ENCODE results near the gene FAAP100.

Gene FAAP100

DNA sequence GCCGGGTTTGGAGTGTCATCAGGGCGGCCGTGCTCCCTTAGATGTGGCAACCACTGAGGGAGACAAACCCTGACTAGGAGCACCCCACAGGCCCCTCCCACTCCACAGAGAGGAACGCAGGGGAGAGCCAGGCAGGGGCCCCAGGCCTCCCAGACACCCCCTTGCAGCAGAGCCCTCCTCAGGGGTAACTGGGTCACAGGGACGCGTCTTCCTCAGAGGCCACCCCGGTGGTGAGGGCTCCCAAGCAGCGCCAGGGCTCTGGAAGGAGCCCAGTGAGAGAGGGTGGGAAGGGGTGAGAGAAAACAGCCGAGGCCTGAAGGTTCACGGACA, 12.6 kb downstream of the FAAP100 start:
- Histone ChIP-seq H3K27me3 (ENCODE audit: control insufficient read depth, insufficient read depth, low read length) (peaks cover 24% of the 10 kb centered on the region), H3K36me3 (ENCODE audit: control insufficient read depth, insufficient read depth, low read length) (no peaks in the 10 kb centered on the region), H3K9me3 (ENCODE audit: control insufficient read depth, low read length) (no peaks in the 10 kb centered on the region), H3K4me1 (ENCODE audit: control insufficient read depth, insufficient read depth, low read length) (peaks cover 21% of the 10 kb centered on the region), H3K4me3 (ENCODE audit: low read length) (no peak overlapping the region), H3K9ac (ENCODE audit: low read length) (no peak overlapping the region)

DNA sequence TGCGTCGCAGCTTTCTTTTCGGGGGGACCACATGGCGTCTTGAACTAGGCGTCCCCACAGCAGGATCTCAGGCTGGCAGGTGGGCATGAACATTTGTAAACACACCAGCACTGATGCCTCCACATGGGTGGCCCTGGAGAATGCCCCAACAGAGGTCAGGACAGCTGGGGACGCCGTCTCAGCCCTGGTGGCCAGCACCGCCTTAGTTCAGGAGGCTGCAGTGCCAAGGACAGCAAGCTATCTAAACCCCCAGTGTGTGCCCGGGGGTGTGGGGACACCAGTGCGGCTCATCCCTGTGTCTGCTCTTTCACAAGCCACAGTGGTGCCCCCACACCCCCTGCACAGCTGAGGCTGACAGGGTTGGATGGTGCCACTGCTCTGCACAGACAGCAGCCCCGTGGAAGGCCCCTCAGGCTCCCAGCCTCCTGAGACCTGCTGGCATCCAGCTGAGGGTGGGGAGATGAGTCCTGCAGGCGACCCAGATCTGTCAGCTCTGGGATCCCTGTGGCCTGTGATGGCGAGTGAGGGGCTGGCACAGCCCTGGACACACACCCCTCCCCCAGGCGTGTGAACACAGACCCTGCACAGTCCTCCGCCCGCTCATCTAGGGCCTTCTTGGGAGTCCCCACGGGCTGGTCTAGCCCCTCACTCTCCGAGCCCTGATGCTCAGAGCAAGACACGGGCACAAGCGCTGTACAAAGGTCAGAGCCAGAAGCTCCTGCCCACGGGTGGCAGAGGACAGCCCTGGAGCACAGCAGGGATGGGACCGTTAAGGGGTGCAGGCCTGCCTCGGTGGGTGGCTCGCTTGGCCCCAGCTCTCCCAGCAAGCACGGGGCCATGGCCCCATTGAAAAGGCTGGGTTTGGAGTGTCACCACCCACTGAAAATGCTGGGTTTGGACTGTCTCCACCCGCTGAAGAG, 13.2 kb downstream of the FAAP100 start:
- H3K36me3 ChIP-seq (ENCODE audit: control insufficient read depth, insufficient read depth, low read length), result no peaks in the 10 kb centered on the region

DNA sequence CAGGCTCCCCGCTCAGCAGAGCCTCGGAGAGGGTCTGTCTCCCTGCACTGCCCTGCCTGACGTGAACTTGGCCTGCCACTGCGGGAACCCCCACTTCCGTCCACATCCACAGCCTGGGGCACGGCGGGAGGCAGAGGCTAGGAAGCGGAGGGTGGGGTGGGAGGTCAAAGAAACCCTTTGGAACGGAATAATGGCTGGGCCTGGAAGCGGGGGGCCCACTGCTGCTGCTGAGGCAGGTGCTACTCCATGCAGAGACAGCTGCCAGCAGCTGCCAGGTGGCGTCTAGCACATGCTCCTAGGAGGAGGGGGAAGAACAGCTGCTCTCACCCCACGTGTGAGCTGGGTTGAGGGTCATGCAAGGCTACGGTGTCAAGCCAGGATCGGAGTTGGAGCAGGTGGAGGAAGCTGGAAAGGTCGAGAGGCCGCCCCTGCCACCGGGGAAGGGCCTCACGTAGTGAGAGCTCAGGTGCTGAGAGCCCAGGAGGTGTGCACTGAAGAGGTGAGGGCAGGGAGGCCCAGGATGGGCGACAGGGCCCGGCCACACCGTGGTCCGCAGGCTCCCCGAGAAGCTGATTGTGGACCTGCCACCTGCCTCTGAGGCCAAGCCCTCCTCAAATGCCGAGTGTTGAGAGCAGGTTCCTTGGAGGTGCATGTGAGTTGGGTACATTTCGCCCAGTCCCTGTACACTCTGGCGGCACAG, 14.1 kb downstream of the FAAP100 start:
- no peak overlapping the region for H3K4me3 ChIP-seq (ENCODE audit: low read length)
- H3K9ac ChIP-seq (ENCODE audit: low read length), result no peak overlapping the region
- peaks cover 31% of the 10 kb centered on the region for H3K27me3 ChIP-seq (ENCODE audit: control insufficient read depth, insufficient read depth, low read length)
- H3K36me3 ChIP-seq (ENCODE audit: control insufficient read depth, insufficient read depth, low read length), result no peaks in the 10 kb centered on the region
- H3K4me1 ChIP-seq (ENCODE audit: control insufficient read depth, insufficient read depth, low read length), result peaks cover 21% of the 10 kb centered on the region
- no peaks in the 10 kb centered on the region for H3K9me3 ChIP-seq (ENCODE audit: control insufficient read depth, low read length)

More for the DNA sequence above, 13.2 kb downstream of the FAAP100 start:
- Histone ChIP-seq H3K9me3 (ENCODE audit: control insufficient read depth, low read length) (no peaks in the 10 kb centered on the region), H3K27me3 (ENCODE audit: control insufficient read depth, insufficient read depth, low read length) (peaks cover 30% of the 10 kb centered on the region), H3K4me1 (ENCODE audit: control insufficient read depth, insufficient read depth, low read length) (peaks cover 21% of the 10 kb centered on the region), H3K4me3 (ENCODE audit: low read length) (no peak overlapping the region), H3K9ac (ENCODE audit: low read length) (no peak overlapping the region)

DNA sequence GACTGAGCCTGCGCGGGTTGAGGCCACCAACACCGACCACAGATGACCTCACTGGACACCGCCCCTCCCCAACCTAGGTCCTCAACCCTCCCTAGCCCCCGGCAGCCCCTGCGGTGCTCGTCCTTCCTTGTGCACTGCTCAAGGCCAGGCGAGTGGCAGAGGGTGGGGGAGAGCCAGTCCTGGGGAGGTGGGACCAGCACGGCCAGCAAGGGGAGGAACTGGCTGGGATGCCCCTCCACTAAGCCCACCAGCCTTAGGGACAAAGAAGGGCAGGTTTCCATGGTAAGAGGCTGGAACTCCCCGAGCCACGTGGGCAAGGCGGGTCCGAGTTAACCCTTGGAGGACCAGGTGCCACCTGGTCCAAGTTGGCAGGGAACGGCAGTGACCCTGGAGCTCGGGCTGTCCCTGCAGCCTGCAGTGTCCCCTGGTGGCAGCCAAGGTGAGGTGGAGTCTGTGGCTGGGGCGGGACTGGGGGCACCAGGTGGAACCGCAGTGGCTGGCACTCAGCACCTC, 14.8 kb downstream of the FAAP100 start:
- Histone ChIP-seq H3K4me3 (ENCODE audit: low read length) (no peak overlapping the region), H3K27me3 (ENCODE audit: control insufficient read depth, insufficient read depth, low read length) (peaks cover 31% of the 10 kb centered on the region)

DNA sequence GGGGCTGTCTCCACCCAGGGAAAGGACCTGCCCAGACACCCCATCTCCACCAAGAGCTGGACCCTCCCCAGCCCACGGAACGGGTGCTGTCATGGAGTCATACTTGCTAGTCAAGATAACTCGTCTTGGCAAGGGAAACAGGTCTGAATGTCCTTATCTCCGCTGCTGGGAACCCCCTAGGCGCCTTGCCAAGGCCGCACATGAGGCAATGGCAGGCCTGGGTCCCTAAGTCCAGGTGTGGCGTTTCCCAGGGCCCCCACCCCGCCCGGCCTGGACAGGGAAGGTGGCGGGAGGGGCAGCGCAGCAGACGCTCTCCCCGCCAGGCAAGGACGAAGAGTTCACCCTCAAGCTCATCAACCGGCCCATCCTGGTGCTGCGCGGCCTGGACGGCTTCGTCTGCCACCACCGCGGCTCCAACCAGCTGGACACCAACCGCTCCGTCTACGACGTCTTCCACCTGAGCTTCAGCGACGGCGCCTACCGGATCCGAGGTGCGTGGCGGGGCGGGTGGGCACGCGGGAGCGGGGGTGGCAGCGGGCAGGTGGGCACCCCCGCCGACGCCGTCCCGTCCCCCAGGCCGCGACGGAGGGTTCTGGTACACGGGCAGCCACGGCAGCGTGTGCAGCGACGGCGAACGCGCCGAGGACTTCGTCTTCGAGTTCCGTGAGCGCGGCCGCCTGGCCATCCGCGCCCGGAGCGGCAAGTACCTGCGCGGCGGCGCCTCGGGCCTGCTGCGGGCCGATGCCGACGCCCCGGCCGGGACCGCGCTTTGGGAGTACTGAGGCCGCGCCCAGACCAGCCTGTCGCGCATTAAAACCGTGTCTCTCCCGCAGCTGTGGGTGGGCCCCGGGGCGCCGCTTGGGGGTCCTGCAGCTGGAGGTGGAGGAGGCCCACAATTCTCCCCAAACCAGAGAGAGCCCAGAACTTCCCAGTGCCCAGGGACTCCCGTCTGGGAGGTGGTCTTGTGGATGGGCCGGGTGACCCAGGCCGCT, 15.6 kb downstream of the FAAP100 start:
- no peak overlapping the region for H3K9ac ChIP-seq (ENCODE audit: low read length)
- H3K27me3 ChIP-seq (ENCODE audit: control insufficient read depth, insufficient read depth, low read length), result peaks cover 31% of the 10 kb centered on the region
- H3K9me3 ChIP-seq (ENCODE audit: control insufficient read depth, low read length), result no peaks in the 10 kb centered on the region
- no peaks in the 10 kb centered on the region for H3K36me3 ChIP-seq (ENCODE audit: control insufficient read depth, insufficient read depth, low read length)
- H3K4me1 ChIP-seq (ENCODE audit: control insufficient read depth, insufficient read depth, low read length), result peaks cover 21% of the 10 kb centered on the region
- H3K4me3 ChIP-seq (ENCODE audit: low read length), result no peak overlapping the region

More for the DNA sequence above, 14.8 kb downstream of the FAAP100 start:
- Histone ChIP-seq H3K36me3 (ENCODE audit: control insufficient read depth, insufficient read depth, low read length) (no peaks in the 10 kb centered on the region), H3K4me1 (ENCODE audit: control insufficient read depth, insufficient read depth, low read length) (peaks cover 21% of the 10 kb centered on the region), H3K9me3 (ENCODE audit: control insufficient read depth, low read length) (no peaks in the 10 kb centered on the region), H3K9ac (ENCODE audit: low read length) (no peak overlapping the region)

DNA sequence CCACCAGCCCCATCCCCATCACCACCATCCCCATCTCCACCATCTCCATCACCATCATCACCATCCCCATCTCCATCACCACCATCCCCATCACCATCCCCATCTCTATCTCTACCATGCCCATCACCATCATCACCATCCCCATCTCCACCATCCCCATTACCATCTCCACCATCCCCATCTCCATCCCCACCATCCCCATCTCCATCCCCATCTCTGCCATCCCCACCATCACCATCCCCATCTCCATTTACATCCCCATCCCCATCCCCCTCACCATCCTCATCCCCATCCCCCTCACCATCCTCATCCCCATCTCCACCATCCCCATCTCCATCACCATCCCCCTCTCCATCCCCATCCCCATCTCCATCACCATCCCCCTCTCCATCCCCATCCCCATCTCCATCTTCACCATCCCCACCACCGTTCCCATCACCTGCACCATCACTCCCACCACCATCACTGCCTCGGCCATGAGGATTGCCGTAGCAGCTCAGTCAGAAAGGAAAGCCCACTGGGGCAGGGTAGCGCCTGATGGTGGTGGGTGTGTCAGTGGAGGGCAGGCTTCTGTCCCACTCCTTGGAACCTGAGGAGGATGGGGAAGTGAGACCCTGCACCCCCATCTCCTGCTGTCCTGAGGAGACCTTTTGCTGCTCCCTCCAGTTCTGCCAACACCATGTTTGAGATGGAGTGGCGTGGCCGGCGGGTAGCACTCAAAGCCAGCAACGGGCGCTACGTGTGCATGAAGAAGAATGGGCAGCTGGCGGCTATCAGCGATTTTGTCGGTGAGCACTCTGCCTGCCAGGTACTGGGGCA, 16.5 kb downstream of the FAAP100 start:
- Histone ChIP-seq H3K9me3 (ENCODE audit: control insufficient read depth, low read length) (no peaks in the 10 kb centered on the region), H3K27me3 (ENCODE audit: control insufficient read depth, insufficient read depth, low read length) (peaks cover 31% of the 10 kb centered on the region), H3K36me3 (ENCODE audit: control insufficient read depth, insufficient read depth, low read length) (no peaks in the 10 kb centered on the region), H3K4me3 (ENCODE audit: low read length) (no peak overlapping the region), H3K4me1 (ENCODE audit: control insufficient read depth, insufficient read depth, low read length) (peaks cover 21% of the 10 kb centered on the region), H3K9ac (ENCODE audit: low read length) (no peak overlapping the region)

DNA sequence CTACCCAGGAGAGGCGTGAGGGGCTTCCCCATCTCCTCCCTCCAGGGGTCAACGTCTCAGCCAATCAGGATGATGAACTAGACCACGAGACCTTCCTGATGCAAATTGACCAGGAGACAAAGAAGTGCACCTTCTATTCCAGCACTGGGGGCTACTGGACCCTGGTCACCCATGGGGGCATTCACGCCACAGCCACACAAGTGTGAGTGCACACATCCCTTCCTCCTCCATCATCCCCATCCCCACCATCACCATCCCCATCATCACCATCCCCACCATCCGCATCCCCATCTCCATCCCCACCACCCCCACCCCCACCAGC, 17.2 kb downstream of the FAAP100 start:
- no peaks in the 10 kb centered on the region for H3K36me3 ChIP-seq (ENCODE audit: control insufficient read depth, insufficient read depth, low read length)
- no peaks in the 10 kb centered on the region for H3K9me3 ChIP-seq (ENCODE audit: control insufficient read depth, low read length)
- H3K4me3 ChIP-seq (ENCODE audit: low read length), result no peak overlapping the region
- peaks cover 35% of the 10 kb centered on the region for H3K27me3 ChIP-seq (ENCODE audit: control insufficient read depth, insufficient read depth, low read length)
- H3K9ac ChIP-seq (ENCODE audit: low read length), result no peak overlapping the region
- peaks cover 21% of the 10 kb centered on the region for H3K4me1 ChIP-seq (ENCODE audit: control insufficient read depth, insufficient read depth, low read length)

DNA sequence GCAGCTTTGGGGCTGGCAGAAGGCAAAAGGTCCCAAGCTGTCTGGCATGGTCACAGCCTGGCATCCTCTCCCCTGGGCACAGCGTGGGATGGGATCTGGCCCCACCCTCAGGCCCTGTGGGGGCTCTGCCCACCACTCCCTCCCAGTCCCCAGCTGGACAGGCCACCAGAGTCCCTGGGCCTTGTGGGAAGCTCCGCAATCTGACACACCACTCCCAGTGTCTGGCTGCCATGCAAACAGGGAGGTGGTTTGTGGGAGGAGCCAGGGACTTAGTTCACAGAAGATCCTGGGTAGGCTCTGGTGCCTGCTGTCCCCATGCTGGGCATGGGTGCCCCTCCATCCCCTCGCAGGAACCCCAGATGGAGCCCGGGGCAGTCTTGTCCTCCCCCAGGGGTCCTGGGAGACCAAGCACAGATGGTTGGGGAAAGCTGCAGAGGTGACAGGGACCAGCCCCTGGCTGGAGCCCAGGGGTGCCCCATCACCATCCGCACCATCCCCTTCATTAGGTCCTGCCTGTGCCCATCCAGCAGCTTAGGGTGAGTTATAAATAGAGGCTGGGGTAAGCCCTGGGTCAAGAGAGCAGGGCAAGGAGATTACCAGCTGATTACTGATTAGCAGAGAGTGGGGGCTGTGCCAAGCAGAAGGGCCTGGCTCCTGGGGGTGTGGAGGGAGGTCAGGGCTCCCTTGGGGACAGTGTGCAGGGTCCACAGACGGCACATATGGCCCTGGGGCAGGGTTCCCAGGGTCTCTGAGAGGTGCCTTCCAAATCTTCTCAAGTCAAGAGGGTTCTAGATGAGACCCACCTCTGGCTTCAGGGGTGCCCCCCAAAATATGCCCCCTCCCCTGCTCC, 17.8 kb downstream of the FAAP100 start:
- Histone ChIP-seq H3K9me3 (ENCODE audit: control insufficient read depth, low read length) (no peaks in the 10 kb centered on the region), H3K9ac (ENCODE audit: low read length) (no peak overlapping the region), H3K36me3 (ENCODE audit: control insufficient read depth, insufficient read depth, low read length) (no peaks in the 10 kb centered on the region), H3K27me3 (ENCODE audit: control insufficient read depth, insufficient read depth, low read length) (peaks cover 38% of the 10 kb centered on the region), H3K4me1 (ENCODE audit: control insufficient read depth, insufficient read depth, low read length) (peaks cover 21% of the 10 kb centered on the region), H3K4me3 (ENCODE audit: low read length) (no peak overlapping the region)

DNA sequence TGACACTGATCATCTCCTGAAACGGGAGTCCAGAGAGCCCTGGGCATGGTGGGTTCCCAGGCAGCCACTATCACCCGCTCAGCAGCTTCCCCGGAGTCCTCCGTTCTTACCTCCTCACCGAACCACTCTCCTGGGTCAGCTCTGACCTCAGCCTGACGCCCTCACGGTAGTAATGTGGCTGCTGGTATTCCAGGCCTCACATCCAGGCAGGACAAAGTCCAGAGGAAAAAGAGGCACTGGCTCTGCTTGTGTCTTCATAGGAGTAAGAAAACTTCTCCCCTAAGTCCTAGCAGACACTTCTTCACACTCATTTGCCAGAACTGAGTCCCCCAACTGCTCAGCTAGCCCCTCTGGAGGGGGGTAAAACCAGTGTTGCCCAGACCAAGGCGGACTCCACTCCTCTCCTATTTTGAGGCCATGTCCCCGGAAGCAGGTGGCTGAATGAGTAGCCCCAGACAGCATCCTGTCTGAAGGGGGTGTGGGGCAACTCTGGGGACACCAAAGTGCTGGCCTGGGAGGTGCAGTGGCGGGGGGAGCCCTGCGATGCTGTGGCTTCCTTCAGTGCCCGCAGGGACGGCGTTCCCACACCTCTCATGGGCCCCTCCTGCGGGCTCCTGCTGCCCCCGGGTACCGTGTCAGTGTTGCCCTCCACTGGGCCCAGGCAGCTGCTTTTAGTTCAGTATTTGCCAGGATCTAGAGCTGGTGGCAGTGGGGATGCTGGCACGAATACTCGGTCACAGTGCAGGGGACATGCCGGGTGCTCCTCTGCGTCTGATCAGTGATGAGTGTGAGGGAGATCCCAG, 18.6 kb downstream of the FAAP100 start:
- Histone ChIP-seq H3K4me1 (ENCODE audit: control insufficient read depth, insufficient read depth, low read length) (peaks cover 21% of the 10 kb centered on the region), H3K27me3 (ENCODE audit: control insufficient read depth, insufficient read depth, low read length) (peaks cover 47% of the 10 kb centered on the region), H3K9ac (ENCODE audit: low read length) (no peak overlapping the region), H3K4me3 (ENCODE audit: low read length) (no peak overlapping the region), H3K36me3 (ENCODE audit: control insufficient read depth, insufficient read depth, low read length) (no peaks in the 10 kb centered on the region), H3K9me3 (ENCODE audit: control insufficient read depth, low read length) (no peaks in the 10 kb centered on the region)

All from mucosa of stomach (tissue), 1 donor.